ENCODE results near the gene PRKCD.

The PRKCD gene

GRCh38 chr3:53221827-53222182 lies 60.8 kb downstream of the PRKCD start:
- no peak for DNase-seq

GRCh38 chr3:53222183-53222901 lies 61.3 kb downstream of the PRKCD start:
- DNase-seq = no peak

- DNase-seq = no peak
Measured at GRCh38 chr3:53223025-53223424, 62.0 kb downstream of the PRKCD start.

GRCh38 chr3:53223541-53223966 lies 62.5 kb downstream of the PRKCD start:
- DNase-seq = no peak

GRCh38 chr3:53224026-53224425 lies 63.0 kb downstream of the PRKCD start:
- DNase-seq = no peak

- DNase-seq = no peak
Measured at GRCh38 chr3:53224536-53224935, 63.5 kb downstream of the PRKCD start.

- DNase-seq = no peak
Measured at GRCh38 chr3:53225181-53225580, 64.2 kb downstream of the PRKCD start.

- no peak for DNase-seq
Measured at GRCh38 chr3:53225651-53226050, 64.6 kb downstream of the PRKCD start.

- no peak for DNase-seq
Measured at GRCh38 chr3:53226142-53226840, 65.3 kb downstream of the PRKCD start.

- DNase-seq = no peak
Measured at GRCh38 chr3:53226841-53227407, 65.9 kb downstream of the PRKCD start.

GRCh38 chr3:53227993-53228885 lies 67.2 kb downstream of the PRKCD start:
- DNase-seq = no peak

- no peak for DNase-seq
Measured at GRCh38 chr3:53229171-53229570, 68.2 kb downstream of the PRKCD start.

- DNase-seq = no peak
Measured at GRCh38 chr3:53229606-53230005, 68.6 kb downstream of the PRKCD start.

- DNase-seq = no peak
Measured at GRCh38 chr3:53230041-53230621, 69.1 kb downstream of the PRKCD start.

GRCh38 chr3:53230789-53231188 lies 69.8 kb downstream of the PRKCD start:
- no peak for DNase-seq

GRCh38 chr3:53231532-53232511 lies 70.8 kb downstream of the PRKCD start:
- no peak for DNase-seq

- no peak for DNase-seq
Measured at GRCh38 chr3:53232641-53233377, 71.8 kb downstream of the PRKCD start.

GRCh38 chr3:53234130-53234840 lies 73.3 kb downstream of the PRKCD start:
- no peak for DNase-seq

GRCh38 chr3:53234841-53235232 lies 73.8 kb downstream of the PRKCD start:
- no peak for DNase-seq

- DNase-seq = no peak
Measured at GRCh38 chr3:53235545-53235944, 74.5 kb downstream of the PRKCD start.
